ENCODE results near the gene NIN.

Gene NIN

DNA sequence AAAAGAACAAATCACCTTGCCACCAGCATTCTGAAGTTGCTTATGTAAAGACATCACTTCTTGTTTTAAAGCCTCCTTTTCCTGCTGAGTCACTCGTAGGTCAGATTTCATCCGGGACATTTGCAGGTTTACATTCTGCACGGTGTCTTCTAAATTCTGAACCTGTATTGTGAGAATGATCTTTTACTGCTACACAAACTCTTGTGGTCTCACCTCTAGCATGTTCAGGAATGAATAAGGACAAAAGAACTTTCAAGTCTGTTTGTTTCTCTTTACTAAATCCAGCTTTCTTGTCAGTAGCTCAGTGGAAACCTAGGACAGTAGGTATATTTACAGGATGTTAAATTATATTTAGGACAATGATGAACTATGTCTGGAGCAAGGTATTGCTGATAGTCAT lies 89.4 kb downstream of the NIN start:
- Histone ChIP-seq H3K27me3 (ENCODE audit: insufficient read depth, low read length) (no peaks in the 10 kb centered on the region), H3K36me3 (ENCODE audit: insufficient read depth, low read length) (peaks cover 97% of the 10 kb centered on the region), H4K20me1 (ENCODE audit: insufficient read depth, low read length) (no peaks in the 10 kb centered on the region), H3F3A (ENCODE audit: insufficient read depth, low read length) (no peaks in the 10 kb centered on the region), H3K27ac (ENCODE audit: low read depth, low read length, poor library complexity, severe bottlenecking) (no peak overlapping the region), H3K9me2 (ENCODE audit: low read depth, low read length) (no peaks in the 10 kb centered on the region), H2AFZ (ENCODE audit: low read length) (no peak overlapping the region), H3K9me3 (ENCODE audit: low read length) (no peaks in the 10 kb centered on the region), H3K79me2 (ENCODE audit: insufficient read depth, low read length) (no peaks in the 10 kb centered on the region), H3K9ac (ENCODE audit: low read length) (no peak overlapping the region), H3K4me2 (ENCODE audit: low read length) (no peak overlapping the region), H3K4me1 (ENCODE audit: insufficient read depth, low read length, severe bottlenecking) (peaks cover 3% of the 10 kb centered on the region), H3K4me3 (ENCODE audit: low read depth, low read length, poor library complexity, severe bottlenecking) (no peak overlapping the region)
- no peak for TF ChIP-seq EZH2 (IDR thresholded peaks at IDR 0.05; ENCODE audit: borderline replicate concordance, low read length)
- TF ChIP-seq, protein P1, sequence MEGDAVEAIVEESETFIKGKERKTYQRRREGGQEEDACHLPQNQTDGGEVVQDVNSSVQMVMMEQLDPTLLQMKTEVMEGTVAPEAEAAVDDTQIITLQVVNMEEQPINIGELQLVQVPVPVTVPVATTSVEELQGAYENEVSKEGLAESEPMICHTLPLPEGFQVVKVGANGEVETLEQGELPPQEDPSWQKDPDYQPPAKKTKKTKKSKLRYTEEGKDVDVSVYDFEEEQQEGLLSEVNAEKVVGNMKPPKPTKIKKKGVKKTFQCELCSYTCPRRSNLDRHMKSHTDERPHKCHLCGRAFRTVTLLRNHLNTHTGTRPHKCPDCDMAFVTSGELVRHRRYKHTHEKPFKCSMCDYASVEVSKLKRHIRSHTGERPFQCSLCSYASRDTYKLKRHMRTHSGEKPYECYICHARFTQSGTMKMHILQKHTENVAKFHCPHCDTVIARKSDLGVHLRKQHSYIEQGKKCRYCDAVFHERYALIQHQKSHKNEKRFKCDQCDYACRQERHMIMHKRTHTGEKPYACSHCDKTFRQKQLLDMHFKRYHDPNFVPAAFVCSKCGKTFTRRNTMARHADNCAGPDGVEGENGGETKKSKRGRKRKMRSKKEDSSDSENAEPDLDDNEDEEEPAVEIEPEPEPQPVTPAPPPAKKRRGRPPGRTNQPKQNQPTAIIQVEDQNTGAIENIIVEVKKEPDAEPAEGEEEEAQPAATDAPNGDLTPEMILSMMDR (IDR thresholded peaks at IDR 0.05; ENCODE audit: low read length) = no peak

DNA sequence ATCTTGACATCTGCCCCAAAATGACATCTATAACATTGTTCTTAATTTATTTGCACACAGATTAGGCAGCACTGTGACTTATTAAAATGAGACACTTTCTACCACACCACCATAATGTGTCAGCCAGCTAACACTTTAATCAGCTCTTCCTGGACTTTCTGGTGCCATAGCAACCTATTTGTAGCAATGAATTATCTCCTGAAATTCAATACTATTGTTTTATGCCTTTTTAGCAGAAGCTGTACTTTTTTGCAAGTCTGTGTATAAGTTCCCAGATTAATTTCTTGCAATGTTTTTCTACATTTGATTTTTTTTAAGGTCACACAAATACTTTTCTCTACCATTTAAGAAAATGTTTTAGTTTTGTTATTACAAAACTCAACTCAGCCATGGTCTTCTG lies 90.1 kb downstream of the NIN start:
- H3F3A ChIP-seq (ENCODE audit: insufficient read depth, low read length) = no peaks in the 10 kb centered on the region
- no peaks in the 10 kb centered on the region for H3K79me2 ChIP-seq (ENCODE audit: insufficient read depth, low read length)
- no peak overlapping the region for H3K4me2 ChIP-seq (ENCODE audit: low read length)
- no peak for TF ChIP-seq EZH2 (IDR thresholded peaks at IDR 0.05; ENCODE audit: borderline replicate concordance, low read length)
- TF ChIP-seq, protein P1 (IDR thresholded peaks at IDR 0.05; ENCODE audit: low read length) = no peak
- H3K9me3 ChIP-seq (ENCODE audit: low read length) = no peaks in the 10 kb centered on the region
- H3K36me3 ChIP-seq (ENCODE audit: insufficient read depth, low read length) = peaks cover 97% of the 10 kb centered on the region
- H2AFZ ChIP-seq (ENCODE audit: low read length) = no peak overlapping the region
- no peaks in the 10 kb centered on the region for H3K27me3 ChIP-seq (ENCODE audit: insufficient read depth, low read length)
- H3K4me3 ChIP-seq (ENCODE audit: low read depth, low read length, poor library complexity, severe bottlenecking) = no peak overlapping the region
- H3K27ac ChIP-seq (ENCODE audit: low read depth, low read length, poor library complexity, severe bottlenecking) = no peak overlapping the region
- H3K9me2 ChIP-seq (ENCODE audit: low read depth, low read length) = no peaks in the 10 kb centered on the region
- H4K20me1 ChIP-seq (ENCODE audit: insufficient read depth, low read length) = no peaks in the 10 kb centered on the region
- H3K9ac ChIP-seq (ENCODE audit: low read length) = no peak overlapping the region
- H3K4me1 ChIP-seq (ENCODE audit: insufficient read depth, low read length, severe bottlenecking) = peaks cover 3% of the 10 kb centered on the region

DNA sequence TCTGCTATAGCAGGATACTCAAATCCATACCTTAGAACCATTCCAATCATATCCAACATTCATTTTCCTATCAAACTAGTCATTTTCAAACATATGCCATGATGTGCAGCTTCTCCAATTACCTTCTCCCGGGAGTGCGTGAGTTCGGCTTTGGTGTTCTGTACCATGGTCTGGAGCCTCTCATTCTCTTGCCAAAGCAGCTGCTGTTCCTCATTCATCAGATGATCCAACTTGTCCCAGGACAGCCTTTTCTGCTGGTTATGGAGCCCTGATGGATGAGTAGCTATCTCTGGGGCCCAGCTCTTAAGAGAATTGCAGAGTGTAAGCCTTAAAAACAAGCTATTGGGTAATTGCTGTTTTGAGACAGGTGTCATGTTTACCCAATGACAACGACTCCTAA lies 91.8 kb downstream of the NIN start:
- no peaks in the 10 kb centered on the region for H3K9me3 ChIP-seq (ENCODE audit: low read length)
- H3K36me3 ChIP-seq (ENCODE audit: insufficient read depth, low read length) = peaks cover 97% of the 10 kb centered on the region
- H3K27me3 ChIP-seq (ENCODE audit: insufficient read depth, low read length) = no peaks in the 10 kb centered on the region
- H3K4me3 ChIP-seq (ENCODE audit: low read depth, low read length, poor library complexity, severe bottlenecking) = no peak overlapping the region
- H3F3A ChIP-seq (ENCODE audit: insufficient read depth, low read length) = no peaks in the 10 kb centered on the region
- H2AFZ ChIP-seq (ENCODE audit: low read length) = no peak overlapping the region
- H4K20me1 ChIP-seq (ENCODE audit: insufficient read depth, low read length) = no peaks in the 10 kb centered on the region
- no peaks in the 10 kb centered on the region for H3K9me2 ChIP-seq (ENCODE audit: low read depth, low read length)
- H3K27ac ChIP-seq (ENCODE audit: low read depth, low read length, poor library complexity, severe bottlenecking) = no peak overlapping the region
- no peak overlapping the region for H3K9ac ChIP-seq (ENCODE audit: low read length)
- TF ChIP-seq EZH2 (IDR thresholded peaks at IDR 0.05; ENCODE audit: borderline replicate concordance, low read length) = no peak
- TF ChIP-seq, protein P1 (IDR thresholded peaks at IDR 0.05; ENCODE audit: low read length) = no peak
- H3K79me2 ChIP-seq (ENCODE audit: insufficient read depth, low read length) = no peaks in the 10 kb centered on the region
- H3K4me1 ChIP-seq (ENCODE audit: insufficient read depth, low read length, severe bottlenecking) = peaks cover 3% of the 10 kb centered on the region
- H3K4me2 ChIP-seq (ENCODE audit: low read length) = no peak overlapping the region

All from OCI-LY1 (cell line).